HG03135 (cell line): ENCODE measurements around the gene CCT8L2.
"Not testable (repeated sequence)": the region's sequence is repeated elsewhere in the genome, so short reads cannot be mapped to it uniquely, and the experiment has no call there.

ENCODE experiments used
- ATAC-seq: cut with Tn5 transposase; IDR thresholded peaks from one replicate; pipeline ENCODE4 v1.9.1; 2021; ENCODE audit warnings: mild to moderate bottlenecking, moderate library complexity; ENCODE audit not compliant: unreplicated experiment

CCT8L2 gene

GRCh38 chr22:16592710-16593109, at the start of gene CCT8L2:
Gene CCT8L2 (minus strand): TSS chr22:16592810. CDS start chr22:16592550, 260 bp downstream.
- not testable (repeated sequence) for ATAC-seq

GRCh38 chr22:16635442-16635841, 42.8 kb upstream of the CCT8L2 start:
- ATAC-seq = not testable (repeated sequence)

GRCh38 chr22:16634092-16634491, 41.5 kb upstream of the CCT8L2 start:
- ATAC-seq = not testable (repeated sequence)

GRCh38 chr22:16628476-16628875, 35.9 kb upstream of the CCT8L2 start:
- ATAC-seq = not testable (repeated sequence)

- ATAC-seq = not testable (repeated sequence)
Measured at GRCh38 chr22:16625018-16625417, 32.4 kb upstream of the CCT8L2 start.

GRCh38 chr22:16623595-16623994, 31.0 kb upstream of the CCT8L2 start:
- not testable (repeated sequence) for ATAC-seq

GRCh38 chr22:16617516-16617915, 24.9 kb upstream of the CCT8L2 start:
- ATAC-seq = not testable (repeated sequence)

GRCh38 chr22:16616390-16616938, 23.9 kb upstream of the CCT8L2 start:
- not testable (repeated sequence) for ATAC-seq

- not testable (repeated sequence) for ATAC-seq
Measured at GRCh38 chr22:16615606-16616245, 23.1 kb upstream of the CCT8L2 start.

GRCh38 chr22:16609548-16610261, 17.1 kb upstream of the CCT8L2 start:
- ATAC-seq = no peak

GRCh38 chr22:16608931-16609330, 16.3 kb upstream of the CCT8L2 start:
- no peak for ATAC-seq

- not testable (repeated sequence) for ATAC-seq
Measured at GRCh38 chr22:16604257-16604998, 11.8 kb upstream of the CCT8L2 start.

GRCh38 chr22:16603770-16604242, 11.2 kb upstream of the CCT8L2 start:
- ATAC-seq = not testable (repeated sequence)

- no peak for ATAC-seq
Measured at GRCh38 chr22:16603448-16603768, 10.8 kb upstream of the CCT8L2 start.

- ATAC-seq = not testable (repeated sequence)
Measured at GRCh38 chr22:16602728-16603447, 10.3 kb upstream of the CCT8L2 start.

- ATAC-seq = not testable (repeated sequence)
Measured at GRCh38 chr22:16602224-16602727, 9.7 kb upstream of the CCT8L2 start.

GRCh38 chr22:16601437-16602223, 9.0 kb upstream of the CCT8L2 start:
- ATAC-seq = no peak

- not testable (repeated sequence) for ATAC-seq
Measured at GRCh38 chr22:16600644-16601436, 8.2 kb upstream of the CCT8L2 start.

GRCh38 chr22:16599648-16600047, 7.0 kb upstream of the CCT8L2 start:
- not testable (repeated sequence) for ATAC-seq
